GM12873 (cell line): Measurements from ENCODE around the gene TSNAX.

Experiments used
- CTCF ChIP-seq: IDR thresholded peaks from 2 replicates; pipeline ENCODE4 v1.5.1; 2012; ENCODE audit warnings: low read depth, mild to moderate bottlenecking, moderate library complexity, low read length, control low read depth; ENCODE audit not compliant: insufficient read depth; ENCODE audit errors: missing control alignments

The TSNAX gene

GRCh38 chr1:231508941-231509340, 19.5 kb upstream of the TSNAX start:
- TF ChIP-seq CTCF, result no peak

- no peak for TF ChIP-seq CTCF
Observed at GRCh38 chr1:231512147-231512698, 16.2 kb upstream of the TSNAX start.

GRCh38 chr1:231515748-231516147, 12.7 kb upstream of the TSNAX start:
- TF ChIP-seq CTCF, result no peak

- TF ChIP-seq CTCF, result no peak
Observed at GRCh38 chr1:231517076-231517475, 11.4 kb upstream of the TSNAX start.

- TF ChIP-seq CTCF, result no peak
Observed at GRCh38 chr1:231518485-231519034, 9.9 kb upstream of the TSNAX start.

- no peak for TF ChIP-seq CTCF
Observed at GRCh38 chr1:231519166-231519565, 9.3 kb upstream of the TSNAX start.

- no peak for TF ChIP-seq CTCF
Observed at GRCh38 chr1:231522038-231522437, 6.4 kb upstream of the TSNAX start.
